SH-SY5Y (cell line): ENCODE measurements around the gene PDE4B.

Source experiments
- GATA2 ChIP-seq: IDR thresholded peaks from 2 replicates; pipeline ENCODE4 v1.6.1; 2011; ENCODE audit warnings: mild to moderate bottlenecking, low read depth, low read length
- GATA3 ChIP-seq: IDR thresholded peaks from 2 replicates; pipeline ENCODE4 v1.6.1; 2011; ENCODE audit warnings: low read depth, mild to moderate bottlenecking, low read length, moderate library complexity

GRCh38 chr1:65894738-65895605 lies 102.3 kb downstream of the PDE4B start:
- TF ChIP-seq GATA3 (no peak), GATA2 (no peak)
